ENCODE results near the gene TMEM11.

TMEM11 gene

GRCh38 chr17:21152731-21153130 is 61.2 kb downstream of the TMEM11 start:
- no peak for DNase-seq

GRCh38 chr17:21149621-21150020 is 64.3 kb downstream of the TMEM11 start:
- DNase-seq, result no peak

Measured in activated CD4-positive, alpha-beta T cell treated with anti-CD3 and anti-CD28 coated beads, Interleukin-2, amount 50 U/mL, for 48 hours (primary cell).